Activated CD8-positive, alpha-beta memory T cell treated with anti-CD3 and anti-CD28 coated beads for 36 hours (primary cell): ENCODE results near the gene UBAC1. TPM values are rescaled to one million over a fixed set of nuclear protein-coding genes. Genes with fewer than 3 reads are reported as not detected.

Experiments
- CTCF ChIA-PET: fragments of 350-600 bp; sonication (Branson Sonifier 250); formaldehyde crosslinking; loops from one replicate; lab custom pipeline; 2021; ENCODE audit warnings: antibody characterized with exemption; lab: Charles Lee
- POLR2A ChIA-PET: fragments of 350-600 bp; sonication (Branson Sonifier 250); formaldehyde crosslinking; loops from one replicate; lab custom pipeline; 2021; ENCODE audit warnings: antibody characterized with exemption; lab: Charles Lee
- total RNA-seq, 2 experiments: library from RNA; stranded (reverse); gene quantifications; one replicate each; pipeline ENCODE4 v1.2.3, GENCODE V29; 2021

UBAC1 gene
- total RNA-seq, 2 experiments from 2014 or later = 33.5 to 34.3 TPM

DNA sequence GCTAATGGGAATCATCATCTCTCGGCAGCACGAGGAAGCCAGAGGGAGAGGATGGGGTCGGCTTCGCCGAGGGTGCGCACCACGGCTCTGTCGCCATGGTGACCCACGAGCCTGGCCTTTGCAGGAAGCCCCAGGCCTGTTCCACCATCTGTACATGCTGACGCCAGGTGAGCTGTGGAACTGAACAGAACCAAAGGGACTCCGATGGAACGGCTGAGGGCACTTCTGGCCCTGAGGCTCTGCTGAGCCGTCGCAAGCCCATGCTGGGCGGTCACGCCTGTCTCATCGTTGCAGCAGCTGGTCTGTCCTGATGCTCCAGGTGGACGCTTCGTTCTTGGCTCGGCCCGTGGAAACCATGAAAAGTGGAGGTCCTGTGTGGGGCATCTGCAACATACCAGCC, 34.6 kb upstream of the UBAC1 start:
- ChIA-PET POLR2A (no interaction called here), CTCF (no interaction called here)

DNA sequence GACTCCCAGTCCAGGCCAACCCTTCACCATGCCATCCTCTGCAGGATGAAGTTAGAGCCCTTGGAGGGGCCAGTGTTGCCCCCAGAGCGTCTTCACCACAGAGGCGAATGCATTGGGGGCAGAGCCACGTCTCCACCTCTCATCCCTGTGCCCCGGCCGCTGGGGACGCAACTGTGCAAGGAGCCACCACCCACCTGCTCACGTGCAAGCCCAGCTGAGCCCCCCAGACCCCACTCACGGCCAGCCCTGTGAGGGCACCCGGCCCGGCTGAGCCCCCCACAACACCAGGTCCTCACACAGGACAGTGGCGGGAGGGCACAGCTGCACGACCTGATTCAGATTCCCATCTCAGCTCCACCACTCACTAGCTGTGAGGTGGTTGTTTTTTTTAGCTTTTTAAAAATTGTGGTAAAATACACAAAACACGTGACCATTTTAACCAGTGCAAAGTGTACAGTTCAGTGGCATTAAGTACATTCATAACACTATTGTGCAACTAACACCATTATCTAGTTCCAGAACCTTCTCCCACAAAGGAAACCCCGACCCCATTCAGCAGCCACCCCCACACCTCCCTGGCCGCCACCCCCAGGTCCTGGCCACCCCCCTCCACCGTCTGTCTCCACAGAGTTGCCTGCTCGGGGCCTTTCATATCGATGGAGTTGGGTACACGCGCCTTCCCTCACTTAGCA, 33.5 kb upstream of the UBAC1 start:
- CTCF ChIA-PET = interaction anchor here (1.0 kb wide), 1 partner anchor 128 kb away, joined by 3 read pairs; no protein-coding TSS in a partner anchor
- POLR2A ChIA-PET = no interaction called here

DNA sequence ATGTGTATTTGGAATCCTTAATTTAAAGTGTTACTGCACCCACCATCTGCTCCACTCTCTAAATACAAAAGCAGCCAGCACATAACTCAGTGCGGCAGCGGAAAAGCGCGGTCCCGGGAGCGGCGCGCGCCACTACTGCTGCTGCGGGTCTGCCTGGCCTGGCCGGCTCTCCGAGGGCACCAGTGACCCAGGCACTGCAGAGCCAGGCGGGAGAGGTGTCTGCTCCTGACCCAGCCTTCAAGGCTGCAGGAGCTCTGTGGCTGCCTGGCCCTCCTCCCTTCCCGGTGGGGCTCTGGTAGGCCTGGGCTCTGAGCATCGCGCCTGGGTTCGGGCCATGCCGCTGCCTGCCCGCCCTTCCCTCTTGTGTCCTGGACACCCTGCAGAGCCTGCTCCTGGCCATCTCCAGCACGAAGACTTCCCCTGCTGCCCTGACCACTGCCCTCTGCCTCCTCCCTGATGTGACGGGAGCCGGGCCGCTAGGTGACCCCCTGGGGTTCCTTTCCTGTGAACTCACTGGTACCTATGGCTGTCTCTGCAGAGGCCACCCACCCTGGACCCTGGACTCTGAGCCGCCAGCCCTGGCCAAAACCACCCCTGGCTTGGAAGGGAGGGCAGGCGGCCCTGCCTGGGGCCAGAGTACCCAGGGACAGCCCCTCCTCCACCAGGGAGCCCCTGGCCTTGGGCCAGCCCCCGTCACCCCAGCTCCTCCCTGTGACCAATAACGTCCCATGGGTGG, 32.8 kb upstream of the UBAC1 start:
- ChIA-PET POLR2A (no interaction called here), CTCF (interaction anchor here (0.9 to 1.0 kb wide), 2 partner anchors 26 to 128 kb away, joined by 3 read pairs; no protein-coding TSS in a partner anchor)

DNA sequence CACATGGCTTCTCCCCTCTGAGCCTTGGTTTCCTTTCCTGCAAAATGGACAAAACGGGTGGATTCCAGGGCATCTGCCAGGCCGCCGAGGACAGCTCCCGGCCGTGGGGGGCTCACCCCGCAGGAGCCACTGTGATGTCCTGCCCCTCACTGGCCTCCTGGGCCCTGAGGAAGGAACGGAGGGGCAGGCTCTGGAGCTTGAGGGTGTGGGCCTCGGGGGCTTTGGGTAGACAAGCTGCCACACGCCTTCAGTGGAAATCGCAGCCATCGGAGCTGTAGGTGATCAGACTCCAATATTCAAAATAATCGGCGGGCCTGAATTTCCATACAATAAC, 32.2 kb upstream of the UBAC1 start:
- POLR2A ChIA-PET = no interaction called here
- CTCF ChIA-PET = interaction anchor here (0.9 kb wide), 1 partner anchor 25 kb away, joined by 3 read pairs; no protein-coding TSS in a partner anchor

DNA sequence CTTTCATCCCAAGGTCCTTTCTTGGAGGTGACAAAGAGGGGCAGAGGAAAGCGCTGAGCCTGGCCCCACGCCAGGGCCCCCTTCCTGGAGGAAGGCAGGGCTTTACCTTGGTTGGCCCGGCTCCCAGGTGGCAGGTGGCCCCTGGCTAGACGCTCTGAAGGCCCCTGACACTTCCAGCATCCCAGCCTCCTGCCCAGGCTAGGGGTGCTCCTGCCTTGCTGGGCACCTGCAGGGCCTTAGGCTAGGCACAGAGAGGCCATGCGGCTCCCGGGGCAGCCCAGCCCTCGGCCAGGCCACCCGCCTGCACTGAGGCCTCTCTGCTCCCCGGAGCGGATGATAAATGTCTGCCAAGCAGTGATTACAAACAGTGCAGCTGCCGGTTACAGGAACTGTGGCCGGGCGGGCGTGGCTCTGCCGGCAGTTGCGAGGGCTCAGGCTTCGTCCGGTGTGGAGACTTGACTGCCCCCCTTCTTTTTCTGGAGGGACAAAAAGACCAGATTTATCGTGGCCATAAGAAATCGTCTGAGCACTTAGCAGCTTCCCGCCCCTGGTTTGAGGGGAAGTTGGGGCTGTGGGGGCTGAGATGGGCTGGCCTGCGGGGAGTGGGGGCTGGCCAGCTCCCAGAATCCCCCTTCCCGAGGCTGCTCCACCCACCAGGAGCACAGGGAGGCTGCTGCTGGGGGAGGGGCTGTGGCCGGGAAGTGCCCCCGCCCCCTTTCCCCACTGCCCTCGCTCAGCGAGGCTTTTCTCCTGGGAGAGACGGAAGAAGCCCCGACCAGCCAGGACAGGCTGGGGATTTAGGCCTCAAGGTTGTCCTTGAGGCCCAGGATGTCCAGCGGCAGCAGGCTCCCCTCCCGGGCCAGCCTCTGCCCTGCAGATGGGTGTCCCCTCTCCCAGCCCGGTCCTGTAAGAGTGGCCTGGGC, 31.6 kb upstream of the UBAC1 start:
- CTCF ChIA-PET = interaction anchor here (0.9 kb wide), 1 partner anchor 25 kb away, joined by 3 read pairs; no protein-coding TSS in a partner anchor

DNA sequence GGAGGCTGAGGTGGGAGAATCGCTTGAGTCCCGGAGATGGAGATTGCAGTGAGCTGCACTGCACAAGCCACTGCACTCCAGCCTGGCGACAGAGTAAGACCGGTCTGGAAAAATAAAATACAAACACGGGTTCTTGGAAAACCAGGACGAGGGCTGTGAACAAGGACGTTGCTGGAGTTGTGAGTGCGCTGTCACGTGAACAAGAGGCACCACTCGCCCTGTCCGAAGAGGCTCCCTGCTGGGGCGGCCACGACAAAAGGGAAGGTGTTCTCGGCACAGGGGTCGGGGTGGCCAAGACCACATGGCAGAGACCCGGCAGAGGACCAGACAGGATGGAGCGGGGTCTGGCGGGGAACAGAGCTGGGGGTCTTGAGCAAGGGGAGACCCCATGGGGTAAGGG, 30.6 kb upstream of the UBAC1 start:
- POLR2A ChIA-PET = interaction anchor here (0.7 kb wide), 1 partner anchor 66 kb away, joined by 3 read pairs; no protein-coding TSS in a partner anchor
- CTCF ChIA-PET = no interaction called here

More for the DNA sequence above, 31.6 kb upstream of the UBAC1 start:
- POLR2A ChIA-PET = no interaction called here

DNA sequence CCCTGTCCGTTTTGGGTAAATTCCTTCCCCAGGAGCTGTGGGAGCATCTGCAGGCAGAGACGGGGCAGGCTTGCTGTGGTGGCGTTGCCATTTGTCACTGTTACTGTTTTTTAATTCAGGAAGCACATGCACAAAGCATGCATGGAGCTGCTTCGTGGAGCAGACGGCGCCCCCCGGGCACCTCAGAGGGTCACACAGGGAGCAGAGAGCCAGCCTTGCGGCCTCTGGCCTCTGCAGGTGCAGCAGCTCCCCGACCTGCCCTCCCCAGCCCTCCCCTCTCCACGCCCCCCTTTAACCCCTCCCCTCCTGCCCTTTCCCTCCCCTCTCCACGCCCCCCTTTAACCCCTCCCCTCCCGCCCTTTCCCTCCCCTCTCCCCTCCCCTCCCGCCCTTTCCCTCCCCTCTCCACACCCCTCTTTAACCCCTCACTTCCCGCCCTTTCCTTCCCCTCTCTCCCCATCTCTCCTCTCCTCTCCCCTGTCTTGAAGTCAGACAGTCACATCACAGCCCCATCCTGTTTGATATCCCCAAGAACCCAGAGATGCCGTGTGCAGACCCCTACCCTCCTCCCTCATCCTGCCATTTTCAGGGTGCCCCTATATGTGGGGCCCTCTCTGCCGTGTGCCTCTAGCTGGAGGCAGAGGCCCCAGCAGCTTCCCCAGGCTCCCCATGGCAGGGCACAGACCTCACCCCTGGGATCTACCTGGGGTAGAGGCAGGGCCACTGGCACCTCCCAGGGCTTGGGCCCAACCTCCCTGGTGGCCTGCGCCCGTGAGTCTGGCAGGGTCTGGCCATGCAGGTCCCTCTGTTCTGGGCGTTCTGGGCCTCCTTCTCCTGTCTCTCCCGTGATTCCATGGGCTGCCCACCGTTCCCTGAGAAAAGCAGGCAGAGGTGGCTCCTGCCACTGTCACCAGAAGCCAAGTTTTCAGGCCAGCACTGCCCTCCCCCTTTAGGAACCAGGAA, 29.6 kb upstream of the UBAC1 start:
- CTCF ChIA-PET = interaction anchor here (2.1 kb wide), 1 partner anchor 132 kb away, joined by 4 read pairs; no protein-coding TSS in a partner anchor
- POLR2A ChIA-PET = interaction anchor here (0.7 kb wide), 1 partner anchor 65 kb away, joined by 3 read pairs; no protein-coding TSS in a partner anchor

DNA sequence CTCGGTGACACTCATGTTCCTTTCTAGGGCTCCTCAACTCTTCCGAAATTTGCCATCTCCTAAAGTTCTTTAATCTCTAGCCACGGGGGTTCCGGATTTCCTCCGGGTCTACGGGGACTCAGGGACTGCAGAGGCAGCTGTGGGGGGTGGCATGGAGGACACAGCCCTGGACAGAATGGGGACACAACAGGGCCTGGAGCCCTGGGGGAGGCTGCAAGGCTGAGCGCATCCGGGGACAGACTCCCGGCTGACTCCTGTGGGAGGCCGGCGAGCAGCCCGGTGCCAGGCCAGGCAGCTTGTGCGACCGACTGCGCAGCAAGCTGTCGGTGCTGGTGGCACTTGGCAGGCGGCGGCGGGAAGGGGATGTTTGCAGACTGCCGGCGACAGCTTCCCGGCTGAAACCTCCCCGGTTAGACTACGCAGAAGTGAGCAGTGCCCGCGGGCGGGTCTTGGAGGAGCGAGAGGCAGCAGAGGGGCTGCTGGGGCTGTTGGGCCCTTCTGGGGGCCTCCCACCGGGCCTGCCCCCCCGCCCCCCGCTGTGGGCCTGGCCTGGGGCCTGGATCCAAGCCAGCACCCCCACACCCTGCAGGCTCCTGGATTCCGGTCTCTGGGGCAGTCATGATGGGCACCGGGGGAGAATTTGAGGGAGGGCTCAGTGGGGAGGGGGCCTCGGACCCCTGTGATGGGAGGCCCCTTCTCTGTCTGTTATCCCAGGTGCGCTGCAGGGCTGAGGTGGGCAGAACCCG, 28.7 kb upstream of the UBAC1 start:
- POLR2A ChIA-PET = no interaction called here
- CTCF ChIA-PET = interaction anchor here (2.1 kb wide), 1 partner anchor 133 kb away, joined by 4 read pairs; no protein-coding TSS in a partner anchor

DNA sequence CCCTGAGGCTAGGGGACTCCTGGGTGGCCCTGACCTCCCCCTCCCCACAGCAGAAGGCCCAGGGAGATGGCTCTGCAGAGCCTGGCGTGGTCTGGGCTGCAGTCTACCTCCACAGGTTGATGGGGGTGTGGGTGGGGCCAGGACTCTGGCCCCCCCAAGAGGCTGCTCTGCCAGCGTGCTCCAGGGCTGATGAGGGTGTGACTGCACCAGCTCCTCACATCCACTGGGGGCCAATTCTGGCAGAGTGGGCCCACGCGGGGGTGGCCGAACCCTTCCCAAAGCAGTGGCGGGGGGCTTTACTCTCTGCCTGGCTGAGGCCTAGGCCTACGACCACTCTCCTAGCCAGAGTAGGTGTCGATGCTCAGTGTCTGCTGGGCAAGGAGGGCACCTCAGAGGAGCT, 28.0 kb upstream of the UBAC1 start:
- POLR2A ChIA-PET = interaction anchor here (0.6 kb wide), 1 partner anchor 121 kb away, joined by 5 read pairs; no protein-coding TSS in a partner anchor
- CTCF ChIA-PET = interaction anchor here (2.1 kb wide), 1 partner anchor 133 kb away, joined by 4 read pairs; no protein-coding TSS in a partner anchor

DNA sequence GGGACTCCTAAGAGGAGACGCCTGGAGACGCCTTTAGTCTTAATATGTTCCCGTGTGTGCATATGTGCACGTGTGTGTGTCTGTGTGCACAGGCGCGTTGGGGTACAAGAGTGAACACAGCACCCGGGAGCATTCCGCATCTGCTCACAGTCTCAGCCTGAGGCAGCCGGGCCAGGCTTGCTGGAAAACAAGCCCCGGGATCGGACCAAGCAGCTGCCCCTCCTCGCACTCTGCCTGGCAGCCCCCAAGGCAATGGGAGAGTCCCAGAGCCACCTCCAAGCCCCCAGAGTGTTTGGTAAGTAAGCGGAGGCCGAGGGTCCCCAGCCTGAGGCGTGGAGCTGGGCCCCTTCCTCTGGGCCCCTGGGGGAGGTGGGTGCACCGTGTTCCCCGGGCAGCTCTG, 27.3 kb upstream of the UBAC1 start:
- POLR2A ChIA-PET = no interaction called here

DNA sequence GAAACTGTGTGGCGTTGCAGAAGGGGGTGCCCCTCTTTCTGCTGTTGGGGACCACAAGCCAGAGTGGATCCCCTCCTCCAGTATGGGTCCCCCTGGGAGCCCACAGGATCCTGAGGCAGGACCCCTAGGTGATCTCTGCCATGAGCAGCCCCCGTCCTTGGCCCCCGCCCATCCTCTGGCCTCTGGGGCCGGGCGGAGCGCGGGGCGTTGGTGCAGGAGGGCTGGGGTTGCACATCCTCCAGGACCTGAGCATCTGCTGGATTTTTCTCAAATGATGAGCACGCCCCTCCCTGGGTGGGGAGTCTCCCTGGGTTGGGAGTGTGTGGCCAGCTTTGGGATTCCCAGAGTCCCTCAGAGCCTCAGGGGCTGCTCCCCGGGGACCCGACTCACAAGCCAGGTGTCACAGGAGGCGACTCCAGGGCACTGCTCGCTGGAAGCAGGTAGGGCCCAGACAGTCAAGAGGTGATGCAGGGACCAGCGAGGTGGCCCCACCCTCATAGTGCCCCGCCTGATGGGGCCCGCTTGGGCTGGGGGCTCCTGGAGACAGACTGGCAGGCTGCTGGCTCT, 26.7 kb upstream of the UBAC1 start:
- ChIA-PET POLR2A (no interaction called here), CTCF (no interaction called here)

More for the DNA sequence above, 27.3 kb upstream of the UBAC1 start:
- CTCF ChIA-PET = interaction anchor here (2.1 kb wide), 1 partner anchor 134 kb away, joined by 4 read pairs; no protein-coding TSS in a partner anchor

DNA sequence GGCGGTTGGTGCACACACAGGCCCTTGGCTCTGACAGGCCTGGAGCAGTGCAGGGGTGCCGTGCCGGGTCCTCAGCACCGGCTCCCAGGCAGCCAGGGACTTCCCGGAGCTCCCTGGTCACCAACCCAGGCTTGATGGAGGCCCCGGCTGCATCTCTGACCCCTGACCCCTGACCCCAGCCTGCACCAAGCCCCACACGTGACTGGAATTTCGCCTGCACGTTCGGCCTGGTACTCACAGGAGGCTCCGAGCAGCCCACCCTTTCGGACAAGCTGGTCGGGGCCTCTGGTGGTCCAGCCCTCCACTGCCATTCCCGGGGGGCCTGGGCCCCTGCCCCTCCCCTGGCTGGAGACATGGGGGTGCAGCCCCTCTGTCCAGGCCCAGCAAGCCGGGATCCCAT, 25.4 kb upstream of the UBAC1 start:
- ChIA-PET CTCF (interaction anchor here (0.5 kb wide), 1 partner anchor 181 kb away, joined by 5 read pairs; no protein-coding TSS in a partner anchor), POLR2A (no interaction called here)

DNA sequence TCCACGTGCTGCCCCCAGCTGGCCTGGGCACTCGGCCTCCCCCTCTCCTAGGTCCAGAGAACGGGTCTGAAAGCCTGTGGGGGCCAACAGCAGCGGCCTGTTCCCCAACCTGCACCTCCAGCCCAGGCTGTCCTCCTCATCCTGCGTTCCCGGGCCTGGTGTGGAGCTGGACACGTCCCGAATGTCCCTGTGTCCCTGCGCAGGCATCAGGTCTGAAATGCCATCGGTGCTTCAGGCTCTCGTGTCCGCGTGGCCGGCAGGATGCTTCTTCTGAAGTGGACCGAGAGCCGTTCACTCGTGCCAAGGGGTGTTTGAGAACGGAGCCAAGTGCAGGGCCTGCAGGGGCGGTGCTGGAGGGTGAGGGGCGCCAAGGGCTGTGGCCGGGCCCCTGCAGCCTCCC, 24.7 kb upstream of the UBAC1 start:
- CTCF ChIA-PET = no interaction called here

DNA sequence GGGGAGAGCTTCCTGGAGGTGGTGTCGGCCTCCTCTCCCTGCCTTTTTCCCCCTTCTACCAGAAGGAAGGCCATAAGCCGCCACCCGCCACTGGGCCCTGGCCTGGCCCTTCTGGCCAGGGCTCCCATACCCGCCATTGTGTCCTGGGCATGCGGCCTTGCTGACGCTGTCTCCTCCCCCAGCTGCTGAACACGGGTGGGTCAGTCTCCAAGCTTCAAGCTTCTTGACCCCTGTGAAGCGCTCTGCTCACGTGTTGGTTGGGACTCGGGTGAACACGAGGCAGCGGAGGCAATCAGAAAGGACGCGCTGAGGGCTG, 24.2 kb upstream of the UBAC1 start:
- ChIA-PET POLR2A (no interaction called here), CTCF (no interaction called here)

More for the DNA sequence above, 24.7 kb upstream of the UBAC1 start:
- POLR2A ChIA-PET = no interaction called here

DNA sequence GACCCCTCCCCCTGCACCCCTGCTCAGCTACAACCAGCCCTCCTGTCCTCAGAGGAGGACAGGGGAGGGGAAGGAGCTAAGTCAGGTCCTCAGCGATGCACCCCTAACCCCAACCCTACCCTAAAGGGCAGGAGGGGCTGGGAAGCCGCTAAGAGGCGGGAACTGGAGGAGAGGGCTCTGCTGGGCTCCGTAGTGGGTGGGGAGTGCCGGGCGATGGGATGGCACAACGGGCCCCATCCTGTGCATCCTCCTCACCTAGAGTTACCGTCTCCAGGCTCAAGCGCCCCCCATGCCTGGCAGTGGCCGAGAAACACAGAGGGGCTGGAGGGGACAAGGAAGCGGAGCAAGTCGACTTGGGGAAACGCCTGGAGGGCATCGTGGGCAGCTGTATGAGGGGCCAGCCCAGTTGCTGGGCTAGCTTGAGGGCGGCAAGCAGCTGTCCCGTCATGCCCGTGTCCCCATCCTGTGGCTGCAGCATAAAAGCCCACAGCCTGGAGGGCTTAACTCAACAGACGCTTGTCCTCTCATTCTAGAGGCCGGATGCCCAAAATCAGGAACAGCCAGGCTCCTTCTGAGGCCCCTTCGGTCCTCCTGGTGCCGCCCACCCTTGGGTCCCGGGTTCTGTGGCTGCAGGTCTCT, 23.0 kb upstream of the UBAC1 start:
- CTCF ChIA-PET = interaction anchor here (1.4 kb wide), 1 partner anchor 17 kb away, joined by 4 read pairs; no protein-coding TSS in a partner anchor
- POLR2A ChIA-PET = no interaction called here

DNA sequence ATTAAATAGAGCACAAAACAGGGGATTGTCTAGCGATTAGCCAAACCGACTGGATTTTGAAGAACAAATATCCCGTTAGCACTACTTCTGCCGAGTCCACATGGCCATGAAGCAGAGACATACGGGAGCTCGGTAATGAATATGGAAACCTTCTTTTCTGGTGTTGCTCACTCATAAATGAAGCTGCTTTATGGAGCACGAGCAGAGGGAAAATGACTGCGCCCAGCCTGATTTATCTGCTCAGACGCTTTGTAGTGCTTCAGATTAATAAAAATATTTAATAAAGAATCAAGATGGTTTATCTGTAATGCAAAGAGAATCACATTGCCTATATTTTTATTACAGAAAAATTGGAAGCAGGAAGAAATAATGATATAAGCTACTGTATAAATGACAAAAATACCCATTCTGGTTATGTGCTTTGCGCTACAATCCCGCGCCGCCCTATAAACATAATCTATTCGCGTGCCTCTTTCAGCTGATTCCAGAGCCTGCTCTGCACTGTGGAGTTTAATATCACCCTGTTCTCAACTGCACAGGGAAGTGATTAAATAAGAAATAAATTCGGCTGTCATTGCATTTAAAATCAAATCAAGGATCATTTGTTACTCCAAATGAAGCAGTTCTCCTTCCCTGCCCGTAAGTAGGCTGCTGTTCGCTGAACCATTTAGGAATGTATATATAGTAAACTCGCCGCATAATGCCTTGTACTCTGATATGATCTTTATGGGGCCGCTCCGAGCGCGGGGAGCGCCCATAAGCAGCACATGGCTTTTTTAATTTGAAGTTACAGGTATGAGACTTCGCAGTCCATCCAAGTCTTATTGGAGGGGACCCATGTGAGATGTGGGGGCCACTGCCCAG, 22.3 kb upstream of the UBAC1 start:
- CTCF ChIA-PET = interaction anchor here (1.4 kb wide), 1 partner anchor 16 kb away, joined by 4 read pairs; no protein-coding TSS in a partner anchor
- POLR2A ChIA-PET = no interaction called here
